Measurements from ENCODE around the gene LARP1B. TPM values are rescaled to one million over a fixed set of nuclear protein-coding genes. Genes with fewer than 3 reads are reported as not detected.
"Not testable (repeated sequence)": the region's sequence is repeated elsewhere in the genome, so short reads cannot be mapped to it uniquely, and the experiment has no call there.

Gene LARP1B
- total RNA-seq, 1 experiment from 2014 or later: 17.3 TPM

- BruUV-seq (replicated peaks): no TSS peak
- Histone ChIP-seq H3K4me1 (ENCODE audit: control insufficient read depth, insufficient read depth, low read length) (no peaks in the 10 kb centered on the region), H3K27ac (ENCODE audit: low read length) (no peak overlapping the region), H3K9me3 (ENCODE audit: control insufficient read depth, insufficient read depth, low read depth, low read length) (peaks cover 4% of the 10 kb centered on the region; the same call in 1 of the 2 replicates), H3K4me3 (ENCODE audit: low read depth in 2 of 2, low read length in 2 of 2) (no peak overlapping the region), H3K27me3 (ENCODE audit: control insufficient read depth, insufficient read depth, low read length) (no peaks in the 10 kb centered on the region), H3K36me3 (ENCODE audit: control insufficient read depth, insufficient read depth, low read length) (no peaks in the 10 kb centered on the region)
- in situ Hi-C loops (cut with HindIII; ENCODE audit: low pct_unique_long_range_greater_than_20kb, low sequenced_read_pairs) (no loop called here), intact Hi-C loops (cut with micrococcal nuclease; ENCODE audit: unreplicated experiment) (no loop called here)
- CTCF ChIA-PET: no interaction called here
- TF ChIP-seq SIN3A (IDR thresholded peaks at IDR 0.05; ENCODE audit: borderline replicate concordance, insufficient read depth, low read depth, low read length) (no peak), CTCF (IDR thresholded peaks at IDR 0.05) (no peak), POLR2AphosphoS5 (IDR thresholded peaks at IDR 0.05; ENCODE audit: low read depth, low read length) (no peak), REST (IDR thresholded peaks at IDR 0.05; ENCODE audit: insufficient read depth in 1 of 2, low read depth in 2 of 2, low read length in 1 of 2) (no peak), TCF7L2 (IDR thresholded peaks at IDR 0.05; ENCODE audit: low read depth, low read length) (no peak)
- DNase-seq (ENCODE audit: low read depth, low spot score) (no peak), ATAC-seq (no peak)
- POLR2A ChIA-PET: no interaction called here
Observed at GRCh38 chr4:128244379-128244778, 183.3 kb downstream of the LARP1B start.

GRCh38 chr4:128245391-128245790 lies 184.3 kb downstream of the LARP1B start:
- H3K4me1 ChIP-seq (ENCODE audit: control insufficient read depth, insufficient read depth, low read length); BruUV-seq (replicated peaks); H3K4me3 ChIP-seq (ENCODE audit: low read depth in 2 of 2, low read length in 2 of 2); POLR2A ChIA-PET; H3K36me3 ChIP-seq (ENCODE audit: control insufficient read depth, insufficient read depth, low read length); DNase-seq (ENCODE audit: low read depth, low spot score); ATAC-seq; H3K9me3 ChIP-seq (ENCODE audit: control insufficient read depth, insufficient read depth, low read depth, low read length); intact Hi-C loops (cut with micrococcal nuclease; ENCODE audit: unreplicated experiment); in situ Hi-C loops (cut with HindIII; ENCODE audit: low pct_unique_long_range_greater_than_20kb, low sequenced_read_pairs); CTCF ChIA-PET; H3K27ac ChIP-seq (ENCODE audit: low read length); H3K27me3 ChIP-seq (ENCODE audit: control insufficient read depth, insufficient read depth, low read length): not testable (repeated sequence)

GRCh38 chr4:128247906-128248305 lies 186.8 kb downstream of the LARP1B start:
- Histone ChIP-seq H3K4me3 (ENCODE audit: low read depth in 2 of 2, low read length in 2 of 2) (no peak overlapping the region), H3K27ac (ENCODE audit: low read length) (no peak overlapping the region), H3K27me3 (ENCODE audit: control insufficient read depth, insufficient read depth, low read length) (no peaks in the 10 kb centered on the region), H3K4me1 (ENCODE audit: control insufficient read depth, insufficient read depth, low read length) (no peaks in the 10 kb centered on the region), H3K36me3 (ENCODE audit: control insufficient read depth, insufficient read depth, low read length) (no peaks in the 10 kb centered on the region), H3K9me3 (ENCODE audit: control insufficient read depth, insufficient read depth, low read depth, low read length) (peaks cover 10% of the 10 kb centered on the region; the same call in 1 of the 2 replicates)
- BruUV-seq (replicated peaks): no TSS peak
- POLR2A ChIA-PET: no interaction called here
- in situ Hi-C loops (cut with HindIII; ENCODE audit: low pct_unique_long_range_greater_than_20kb, low sequenced_read_pairs) (no loop called here), intact Hi-C loops (cut with micrococcal nuclease; ENCODE audit: unreplicated experiment) (no loop called here)
- TF ChIP-seq TCF7L2 (IDR thresholded peaks at IDR 0.05; ENCODE audit: low read depth, low read length): no peak
- TF ChIP-seq CTCF (IDR thresholded peaks at IDR 0.05): no peak
- no peak for TF ChIP-seq REST (IDR thresholded peaks at IDR 0.05; ENCODE audit: insufficient read depth in 1 of 2, low read depth in 2 of 2, low read length in 1 of 2)
- CTCF ChIA-PET: no interaction called here
- DNase-seq (ENCODE audit: low read depth, low spot score) (no peak), ATAC-seq (no peak)

All from Panc1 (cell line).